A549 (cell line): ENCODE data around the gene TRIM69. TPM values are rescaled to one million over a fixed set of nuclear protein-coding genes. Genes with fewer than 3 reads are reported as not detected.
A peak's percentile ranks its signal among the peaks of the same experiment; 100 is the strongest.
"Not testable (repeated sequence)": the region's sequence is repeated elsewhere in the genome, so short reads cannot be mapped to it uniquely, and the experiment has no call there.

ENCODE experiments used
- ATAC-seq, 2 experiments: fragments of 200-7000 bp in 1 of 2; fragments of >200 bp in 1 of 2; cut with Nextera tagmentation in 1 of 2; cut with Tn5 transposase in 1 of 2; 3 replicates each; pipeline versions ENCODE4 v1.8.0 to v1.9.1; 2018 to 2020; ENCODE audit warnings: mild to moderate bottlenecking in 1 of 2, moderate library complexity in 1 of 2
- CTCF ChIA-PET: fragments of 300-600 bp; sonication (Branson Sonifier 250); formaldehyde crosslinking; extraction: SDS; loops from one replicate; lab custom pipeline; 2021; ENCODE audit warnings: antibody characterized with exemption, inconsistent platforms; lab: Yijun Ruan, JAX
- POLR2A ChIA-PET: fragments of 350-600 bp; formaldehyde crosslinking; extraction: SDS; loops from one replicate; lab custom pipeline; 2021; ENCODE audit warnings: antibody characterized with exemption, inconsistent platforms; lab: Yijun Ruan, JAX
- DNase-seq, 2 experiments: peaks; one replicate each; pipeline versions ENCODE4 v3.0.0 to v3.0.0-alpha.2; 2011 to 2016; ENCODE audit warnings: low read depth in 1 of 2, low spot score in 1 of 2
- FAIRE-seq: peaks from 2 replicates; lab custom pipeline; 2011; peaks lifted over from hg19 to GRCh38; lab: Jason Lieb, UNC
- H3K27ac ChIP-seq, 2 experiments: fragments of >200 bp; sonication (Bioruptor Twin); formaldehyde crosslinking; 3 replicates each; pipeline ENCODE4 v1.5.1; 2016 to 2017
- H3K4me1 ChIP-seq: fragments of >200 bp; sonication (Bioruptor Twin); formaldehyde crosslinking; 3 replicates; pipeline ENCODE4 v1.6.1; 2016
- H3K4me2 ChIP-seq: fragments of >200 bp; sonication (Bioruptor Twin); formaldehyde crosslinking; 3 replicates; pipeline ENCODE4 v1.6.1; 2016
- H3K4me3 ChIP-seq: fragments of >200 bp; sonication (Bioruptor Twin); formaldehyde crosslinking; 3 replicates; pipeline ENCODE4 v1.5.1; 2016
- H3K9me3 ChIP-seq: fragments of >200 bp; sonication (Bioruptor Twin); formaldehyde crosslinking; 3 replicates; pipeline ENCODE4 v1.6.1; 2016
- CBX2 ChIP-seq: fragments of 200-600 bp; sonication (generic); IDR thresholded peaks from 2 replicates; pipeline ENCODE4 v1.6.1; 2016; ENCODE audit warnings: low read depth, mild to moderate bottlenecking, borderline replicate concordance
- CHD2 ChIP-seq: fragments of 150-350 bp; IDR thresholded peaks from 2 replicates; pipeline ENCODE4 v1.6.1; 2014; ENCODE audit warnings: low read length; ENCODE audit not compliant: partially characterized antibody
- CTCF ChIP-seq: fragments of >200 bp; sonication (Bioruptor Twin); formaldehyde crosslinking; IDR thresholded peaks from 3 replicates; pipeline ENCODE4 v1.5.1; 2016
- FOSB ChIP-seq: fragments of 250-450 bp; sonication (Bioruptor Pico); IDR thresholded peaks from 2 replicates; pipeline ENCODE4 v1.5.0; 2020; ENCODE audit warnings: mild to moderate bottlenecking, moderate library complexity
- FOXS1 ChIP-seq: fragments of 250-450 bp; sonication (Bioruptor Pico); IDR thresholded peaks from 2 replicates; pipeline ENCODE4 v1.5.0; 2020; ENCODE audit warnings: mild to moderate bottlenecking, moderate library complexity
- HES2 ChIP-seq: fragments of >200 bp; sonication (Bioruptor Twin); formaldehyde crosslinking; IDR thresholded peaks from 2 replicates; pipeline ENCODE4 v1.6.1; 2016
- HEYL ChIP-seq: fragments of 250-450 bp; sonication (Bioruptor Pico); IDR thresholded peaks from 2 replicates; pipeline ENCODE4 v1.8.0; 2021; ENCODE audit warnings: mild to moderate bottlenecking, moderate library complexity
- JUNB ChIP-seq: fragments of >200 bp; sonication (Bioruptor Twin); formaldehyde crosslinking; IDR thresholded peaks from 2 replicates; pipeline ENCODE4 v1.6.1; 2016
- KDM1A ChIP-seq: fragments of 200-600 bp; sonication (generic); IDR thresholded peaks from 2 replicates; pipeline ENCODE4 v1.6.1; 2016; ENCODE audit warnings: low read depth, mild to moderate bottlenecking
- MAFK ChIP-seq: fragments of 450-650 bp; IDR thresholded peaks from 2 replicates; pipeline ENCODE4 v1.6.1; 2014; ENCODE audit not compliant: partially characterized antibody
- POLR2A ChIP-seq: IDR thresholded peaks from 2 replicates; pipeline ENCODE4 v1.6.1; 2012; ENCODE audit warnings: mild to moderate bottlenecking, low read length
- POLR2AphosphoS2 ChIP-seq: conservative IDR thresholded peaks from 2 replicates; pipeline ENCODE4 v1.6.1; 2012; ENCODE audit warnings: low read length, improper control_type of control experiment, inconsistent platforms
- RAD21 ChIP-seq, 2 experiments: fragments of >200 bp in 1 of 2; sonication (Bioruptor Twin) in 1 of 2; formaldehyde crosslinking in 1 of 2; IDR thresholded peaks in 1 of 2; conservative IDR thresholded peaks in 1 of 2; 2 replicates in 1 of 2; 3 replicates in 1 of 2; pipeline ENCODE4 v1.6.1; 2012 to 2018; ENCODE audit warnings: inconsistent platforms in 1 of 2
- SMC3 ChIP-seq: fragments of >200 bp; sonication (Bioruptor Twin); formaldehyde crosslinking; IDR thresholded peaks from 3 replicates; pipeline ENCODE4 v1.6.1; 2018; ENCODE audit warnings: inconsistent platforms
- WGBS: methylation state at CpG from one replicate; pipeline ENCODE4 v1.1.6; 2017; ENCODE audit errors: missing lambda C conversion rate; 5-methylcytosine and 5-hydroxymethylcytosine counted together
- polyA plus RNA-seq, 4 experiments: library from polyadenylated mRNA; depleted of rRNA in 3 of 4; stranded (reverse); fragments of >200 nt; fragmentation: RNase III in 1 of 4; extraction: RNeasy Plus Mini Kit Qiagen cat#74134 plus additional on column Dnase treatment in 1 of 4; gene quantifications; 2 replicates in 3 of 4; 3 replicates in 1 of 4; pipeline ENCODE4 v1.2.3, GENCODE V29; 2011 to 2017

TRIM69 gene
- polyA plus RNA-seq, 2 of the 4 experiments (the other 2 are of a cell fraction), result 9.0 to 10.4 TPM

GRCh38 chr15:44738340-44738984, 2.1 kb downstream of the TRIM69 start:
- no peak overlapping the region for H3K4me3 ChIP-seq
- WGBS, result 43% methylated on average over 2 of the region's 3 CpGs

GRCh38 chr15:44739222-44739847, 3.0 kb downstream of the TRIM69 start:
- WGBS, result 67% methylated on average over 12 of the region's 24 CpGs
- POLR2A ChIA-PET, H3K27ac ChIP-seq, H3K4me2 ChIP-seq, H3K9me3 ChIP-seq, FAIRE-seq, H3K4me1 ChIP-seq, ATAC-seq, H3K4me3 ChIP-seq, DNase-seq: not testable (repeated sequence)
- CTCF ChIA-PET, result interaction anchor here (0.7 to 6.0 kb wide), 20 partner anchors 10 to 170 kb away, joined by 3 to 46 read pairs (median 6); partner anchors contain the start of genes B2M and SPG11

More at GRCh38 chr15:44738340-44738984, 2.1 kb downstream of the TRIM69 start:
- H3K4me2 ChIP-seq, result no peak overlapping the region
- TF ChIP-seq CHD2 (no peak), SMC3 (peak; percentile 73), RAD21 (conservative IDR thresholded peaks at IDR 0.05 in 1 of 2, IDR thresholded peaks at IDR 0.05 in 1 of 2) (peak; percentile 76 to 79), CTCF (peak; percentile 68)
- TF ChIP-seq, all 56 proteins: peak for 3
- DNase-seq, result peak; percentile 21 to 43
- no peaks in the 10 kb centered on the region for H3K4me1 ChIP-seq
- ChIA-PET POLR2A (interaction anchor here (1.0 kb wide), 2 partner anchors 10 to 75 kb away, joined by 3 to 5 read pairs; partner anchors contain the start of gene SPG11), CTCF (interaction anchor here (0.5 to 6.0 kb wide), 28 partner anchors 9 to 665 kb away, joined by 3 to 46 read pairs (median 4); partner anchors contain the start of genes B2M and SPG11)
- no peak overlapping the region for H3K27ac ChIP-seq
- ATAC-seq, result no peak
- FAIRE-seq, result no peak
- H3K9me3 ChIP-seq, result no peaks in the 10 kb centered on the region

GRCh38 chr15:44743454-44743853, 7.1 kb downstream of the TRIM69 start:
- H3K27ac ChIP-seq, POLR2A ChIA-PET, CTCF ChIA-PET, H3K4me2 ChIP-seq, DNase-seq, H3K4me1 ChIP-seq, FAIRE-seq, H3K9me3 ChIP-seq, H3K4me3 ChIP-seq, ATAC-seq: not testable (repeated sequence)
- 4% methylated on average over 2 of the region's 2 CpGs for WGBS

GRCh38 chr15:44753345-44753744, 17.0 kb downstream of the TRIM69 start:
- POLR2A ChIA-PET, result no interaction called here
- no peaks in the 10 kb centered on the region for H3K4me1 ChIP-seq
- ATAC-seq, result no peak
- TF ChIP-seq HES2 (no peak), HEYL (no peak), KDM1A (no peak), CBX2 (no peak), MAFK (no peak), CTCF (no peak), FOXS1 (no peak), JUNB (no peak), POLR2AphosphoS2 (no peak), FOSB (CRISPR knock-in tag) (no peak), POLR2A (no peak)
- H3K9me3 ChIP-seq, result peaks cover 8% of the 10 kb centered on the region; the same call in 2 of the 3 replicates
- DNase-seq, result no peak
- no peak overlapping the region for H3K4me2 ChIP-seq
- WGBS, result 88% methylated on average over 1 of the region's 1 CpG
- no peak overlapping the region for H3K27ac ChIP-seq
- H3K4me3 ChIP-seq, result no peak overlapping the region
- CTCF ChIA-PET, result interaction anchor here (1.3 to 1.5 kb wide), 2 partner anchors 15 to 40 kb away, joined by 3 to 4 read pairs; no protein-coding TSS in a partner anchor
- no peak for FAIRE-seq
